ENCODE measurements around the gene ZCCHC2.
A peak's percentile ranks its signal among the peaks of the same experiment; 100 is the strongest.

ZCCHC2 gene

DNA sequence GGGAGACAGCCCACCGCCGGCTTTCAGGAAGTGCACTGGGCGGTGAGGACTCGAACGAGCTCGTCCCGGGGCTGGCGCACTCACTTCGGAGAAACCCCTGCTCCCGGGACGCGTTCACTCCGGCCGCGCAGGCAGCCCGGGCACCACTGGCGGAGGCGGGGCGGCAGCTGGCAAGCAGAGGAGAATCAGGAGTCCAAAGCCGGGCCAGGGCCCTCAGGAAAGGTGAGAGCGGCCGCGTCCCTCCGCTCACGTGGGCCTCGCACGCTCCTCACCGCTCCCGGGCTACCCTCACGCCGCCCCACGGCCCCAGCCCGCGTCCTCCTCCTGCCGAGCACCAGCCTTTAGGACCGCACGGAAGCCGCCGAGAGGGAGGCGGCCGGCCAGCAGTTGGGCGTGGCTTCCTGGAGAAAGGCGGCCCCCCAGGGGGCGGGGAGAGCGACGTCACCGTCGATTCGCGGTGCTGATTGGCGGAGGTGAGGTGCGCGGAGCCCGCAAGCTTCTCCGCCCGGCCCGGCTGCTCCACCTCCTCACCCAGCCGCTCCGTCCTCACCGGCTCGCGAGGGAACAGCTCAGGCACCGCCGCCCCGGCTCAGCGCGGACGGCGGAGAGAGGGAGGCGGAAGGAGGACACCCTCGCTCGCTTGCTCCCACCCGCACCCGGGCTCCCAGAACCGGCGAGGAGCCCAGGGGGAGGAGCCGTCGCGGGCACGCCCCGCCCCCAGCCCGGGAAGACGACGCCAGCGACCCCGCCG, at the start of gene ZCCHC2:
Gene ZCCHC2 (plus strand): TSS at position 522 of the 751 bp plus-strand sequence. CDS start 400 bp downstream, outside the sequence.
- in situ Hi-C loops (cut with MboI; ENCODE audit: low sequenced_read_pairs), result no loop called here
- H3K4me1 ChIP-seq, result peaks cover 11% of the 10 kb centered on the region
- peaks cover 3% of the 10 kb centered on the region; the same call in 1 of the 2 replicates for H3K9me3 ChIP-seq
- peak within 1 kb of the TSS; percentile 90 for H3K4me3 ChIP-seq
- H3K36me3 ChIP-seq (replicated peaks), result no peaks in the 10 kb centered on the region; the same call in 1 of the 2 replicates
- no peaks in the 10 kb centered on the region for H3K27me3 ChIP-seq (ENCODE audit: low read depth)
- peak; percentile 96 to 97 for DNase-seq (ENCODE audit: low spot score in 2 of 2)

DNA sequence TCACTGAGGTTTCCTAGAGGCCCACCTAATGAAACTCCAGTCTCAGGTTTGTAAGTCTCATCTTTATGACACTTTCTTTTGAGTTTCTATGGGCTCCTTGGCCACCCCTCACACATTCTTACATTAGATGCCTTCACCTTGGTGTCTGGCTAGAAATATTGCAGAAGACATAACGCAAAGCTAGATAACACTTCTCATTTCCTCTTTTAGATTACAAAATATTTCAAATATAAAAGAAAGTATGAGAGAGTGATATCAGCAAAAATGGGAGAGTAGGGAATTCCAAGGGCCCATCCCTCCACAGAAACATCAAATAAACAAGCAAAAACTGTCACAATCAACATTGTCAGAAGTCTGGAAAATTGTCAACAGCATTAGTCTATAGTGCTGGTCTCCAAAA, 43.3 kb upstream of the ZCCHC2 start:
- Histone ChIP-seq H3K36me3 (replicated peaks) (no peaks in the 10 kb centered on the region), H3K9me3 (0 out of 2 replicates have a peak, but pooled peaks cover 3% of the 10 kb centered on the region), H3K4me3 (no peak overlapping the region), H3K4me1 (no peaks in the 10 kb centered on the region), H3K27me3 (ENCODE audit: low read depth) (no peaks in the 10 kb centered on the region)
- in situ Hi-C loops (cut with MboI; ENCODE audit: low sequenced_read_pairs), result no loop called here
- DNase-seq (ENCODE audit: low spot score in 2 of 2), result no peak

DNA sequence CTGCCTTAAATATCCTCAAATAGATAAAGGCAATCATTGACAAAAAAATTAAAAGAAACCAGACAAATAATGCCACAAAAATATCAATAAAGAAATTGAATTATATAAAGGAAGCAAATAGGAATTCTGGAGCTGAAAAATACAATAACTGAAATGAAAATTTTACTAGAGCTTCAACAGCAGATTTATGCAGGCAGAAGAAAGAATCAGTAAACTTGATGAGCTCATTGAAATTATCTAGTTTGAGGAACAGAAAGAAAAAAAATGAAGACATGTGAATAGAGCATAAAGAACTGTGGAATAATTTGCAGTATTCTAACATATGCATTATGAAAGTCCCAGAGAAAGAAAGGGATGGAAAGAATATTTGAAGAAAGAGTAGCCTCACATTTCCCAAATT, 41.9 kb upstream of the ZCCHC2 start:
- Histone ChIP-seq H3K4me3 (no peak overlapping the region), H3K36me3 (replicated peaks) (no peaks in the 10 kb centered on the region), H3K4me1 (no peaks in the 10 kb centered on the region), H3K9me3 (0 out of 2 replicates have a peak, but pooled peaks cover 3% of the 10 kb centered on the region), H3K27me3 (ENCODE audit: low read depth) (no peaks in the 10 kb centered on the region)
- in situ Hi-C loops (cut with MboI; ENCODE audit: low sequenced_read_pairs), result no loop called here
- no peak for DNase-seq (ENCODE audit: low spot score in 2 of 2)

DNA sequence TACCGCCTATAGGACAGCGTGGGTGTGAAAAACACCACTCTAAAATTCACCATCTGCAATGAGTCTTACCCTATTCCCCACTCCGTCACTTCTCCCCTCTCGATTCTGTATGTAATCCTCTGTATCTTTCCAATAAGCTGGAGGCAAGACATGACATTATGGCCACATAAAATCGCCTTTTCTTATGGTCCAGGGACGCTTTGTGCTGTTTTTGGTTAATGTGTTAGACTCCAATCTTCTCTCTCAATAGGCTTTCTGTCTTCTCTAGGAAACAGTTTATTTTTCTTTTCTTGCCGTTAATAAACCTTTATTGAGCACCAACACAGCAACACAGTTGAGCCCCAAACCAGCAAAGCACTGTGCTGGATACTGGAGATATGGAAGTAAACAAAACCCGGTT, 37.9 kb upstream of the ZCCHC2 start:
- H3K4me1 ChIP-seq, result no peaks in the 10 kb centered on the region
- in situ Hi-C loops (cut with MboI; ENCODE audit: low sequenced_read_pairs), result no loop called here
- no peaks in the 10 kb centered on the region for H3K36me3 ChIP-seq (replicated peaks)
- no peaks in the 10 kb centered on the region for H3K27me3 ChIP-seq (ENCODE audit: low read depth)
- 0 out of 2 replicates have a peak, but pooled peaks cover 3% of the 10 kb centered on the region for H3K9me3 ChIP-seq
- DNase-seq (ENCODE audit: low spot score in 2 of 2), result no peak
- no peak overlapping the region for H3K4me3 ChIP-seq

DNA sequence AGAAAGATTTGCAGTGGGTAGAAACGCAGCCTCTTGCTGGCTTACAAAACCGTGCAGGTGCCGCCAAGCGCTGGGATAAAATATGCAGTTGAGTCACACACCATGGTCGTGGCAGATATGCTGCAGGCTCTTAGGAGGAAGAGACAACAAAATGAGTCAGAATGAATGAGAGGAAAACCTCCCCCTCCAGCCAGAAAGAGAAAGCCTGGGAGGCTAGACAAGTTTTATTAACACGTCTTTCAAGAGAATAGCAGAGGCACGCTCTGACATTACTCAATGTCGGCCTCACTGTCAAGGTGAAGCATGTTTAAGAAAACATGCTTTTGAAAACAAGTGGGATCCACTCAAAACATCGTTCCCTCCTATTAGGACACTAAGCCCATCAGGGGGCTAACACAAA, 37.1 kb upstream of the ZCCHC2 start:
- no peaks in the 10 kb centered on the region for H3K4me1 ChIP-seq
- in situ Hi-C loops (cut with MboI; ENCODE audit: low sequenced_read_pairs), result no loop called here
- no peaks in the 10 kb centered on the region for H3K27me3 ChIP-seq (ENCODE audit: low read depth)
- H3K9me3 ChIP-seq, result 0 out of 2 replicates have a peak, but pooled peaks cover 2% of the 10 kb centered on the region
- no peaks in the 10 kb centered on the region for H3K36me3 ChIP-seq (replicated peaks)
- DNase-seq (ENCODE audit: low spot score in 2 of 2), result no peak
- H3K4me3 ChIP-seq, result no peak overlapping the region

DNA sequence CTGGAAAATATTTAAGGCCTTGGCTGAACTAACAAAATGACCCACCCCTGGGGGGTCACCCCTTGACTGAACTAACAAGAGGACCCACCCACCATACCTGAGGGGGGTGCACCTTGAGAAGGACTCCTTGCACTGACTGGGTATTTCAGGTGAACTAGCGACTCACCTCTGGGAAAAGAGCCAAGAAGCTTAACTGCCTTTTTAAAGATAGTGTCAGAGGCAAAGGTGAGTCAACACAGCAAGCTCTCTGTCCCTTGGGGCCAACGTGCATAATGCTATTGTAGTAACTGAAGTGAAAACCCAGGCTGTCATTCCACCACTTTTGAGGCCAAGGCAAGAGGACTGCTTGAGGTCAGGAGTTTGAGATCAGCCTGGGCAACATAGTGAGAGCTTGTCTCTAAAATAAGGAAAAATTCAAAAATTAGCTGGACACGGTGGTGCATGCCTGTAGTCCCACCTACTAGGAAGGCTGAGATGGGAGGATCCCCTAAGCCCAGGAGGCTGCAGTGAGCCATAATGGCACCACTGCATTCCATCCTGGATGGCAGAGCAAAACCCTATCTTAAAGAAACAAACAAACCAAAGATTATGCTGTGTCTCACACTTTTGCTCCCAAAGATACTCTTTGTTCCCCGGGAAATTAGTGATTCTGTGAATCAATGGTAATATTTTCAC, 36.4 kb upstream of the ZCCHC2 start:
- in situ Hi-C loops (cut with MboI; ENCODE audit: low sequenced_read_pairs), result no loop called here

DNA sequence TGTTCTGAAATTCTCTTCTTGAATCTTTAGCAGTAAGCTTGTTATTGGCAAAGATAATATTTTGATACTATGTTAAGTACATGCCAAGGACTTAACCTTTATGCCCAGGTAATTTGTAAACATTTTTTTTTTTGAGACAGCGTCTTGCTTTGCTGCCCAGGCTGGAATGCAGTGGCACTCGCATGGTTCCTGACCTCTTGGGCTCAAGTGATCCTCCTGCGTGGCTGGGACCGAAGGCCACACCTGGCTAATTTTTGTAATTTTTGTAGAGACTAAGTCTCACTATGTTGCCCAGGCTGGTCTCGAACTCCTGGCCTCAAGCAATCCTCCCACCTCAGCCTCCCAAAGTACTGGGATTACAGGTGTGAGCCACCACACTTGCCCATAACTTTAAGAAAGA, 35.7 kb upstream of the ZCCHC2 start:
- H3K4me1 ChIP-seq, result no peaks in the 10 kb centered on the region
- no peak for DNase-seq (ENCODE audit: low spot score in 2 of 2)
- no peaks in the 10 kb centered on the region for H3K9me3 ChIP-seq
- H3K36me3 ChIP-seq (replicated peaks), result no peaks in the 10 kb centered on the region
- H3K27me3 ChIP-seq (ENCODE audit: low read depth), result no peaks in the 10 kb centered on the region
- in situ Hi-C loops (cut with MboI; ENCODE audit: low sequenced_read_pairs), result no loop called here
- no peak overlapping the region for H3K4me3 ChIP-seq

More for the DNA sequence above, 36.4 kb upstream of the ZCCHC2 start:
- Histone ChIP-seq H3K9me3 (no peaks in the 10 kb centered on the region), H3K27me3 (ENCODE audit: low read depth) (no peaks in the 10 kb centered on the region), H3K36me3 (replicated peaks) (no peaks in the 10 kb centered on the region), H3K4me3 (no peak overlapping the region), H3K4me1 (no peaks in the 10 kb centered on the region)
- DNase-seq (ENCODE audit: low spot score in 2 of 2), result no peak

DNA sequence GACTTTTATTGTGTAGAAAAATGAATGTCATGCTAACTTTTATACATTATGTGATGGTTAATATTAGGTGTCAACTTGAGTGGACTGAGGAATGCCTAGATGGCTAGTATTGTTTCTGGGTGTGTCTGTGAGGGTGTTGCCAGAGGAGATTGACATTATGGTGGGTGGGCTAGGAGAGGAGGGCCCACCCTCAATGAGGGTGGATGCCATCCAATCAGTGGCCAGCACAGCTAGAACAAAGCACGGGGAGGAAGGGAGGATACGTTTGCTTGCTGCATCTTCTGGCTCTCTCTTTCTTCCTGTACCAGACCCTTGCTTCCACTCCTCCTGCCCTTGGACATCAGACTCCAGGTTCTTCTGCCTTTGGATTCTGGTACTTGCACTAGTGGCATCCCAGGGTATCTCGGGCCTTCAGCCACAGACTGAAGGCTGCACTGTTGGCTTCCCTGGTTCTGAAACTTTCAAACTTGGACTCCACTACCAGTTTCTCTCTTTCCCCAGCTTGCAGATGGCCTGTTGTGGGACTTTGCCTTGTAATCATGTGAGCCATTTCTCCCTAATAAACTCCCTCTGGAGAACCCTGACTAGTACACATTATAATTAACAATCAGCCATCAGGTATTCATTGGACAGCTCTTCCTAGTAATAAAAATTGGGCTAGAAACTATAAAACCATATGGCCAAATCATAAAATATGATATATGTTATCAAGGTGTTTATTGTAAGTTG, 31.7 kb upstream of the ZCCHC2 start:
- Histone ChIP-seq H3K4me1 (no peaks in the 10 kb centered on the region; the same call in 1 of the 2 replicates), H3K36me3 (replicated peaks) (no peaks in the 10 kb centered on the region), H3K4me3 (no peak overlapping the region), H3K27me3 (ENCODE audit: low read depth) (no peaks in the 10 kb centered on the region), H3K9me3 (no peaks in the 10 kb centered on the region)
- DNase-seq (ENCODE audit: low spot score in 2 of 2), result no peak
- in situ Hi-C loops (cut with MboI; ENCODE audit: low sequenced_read_pairs), result no loop called here

DNA sequence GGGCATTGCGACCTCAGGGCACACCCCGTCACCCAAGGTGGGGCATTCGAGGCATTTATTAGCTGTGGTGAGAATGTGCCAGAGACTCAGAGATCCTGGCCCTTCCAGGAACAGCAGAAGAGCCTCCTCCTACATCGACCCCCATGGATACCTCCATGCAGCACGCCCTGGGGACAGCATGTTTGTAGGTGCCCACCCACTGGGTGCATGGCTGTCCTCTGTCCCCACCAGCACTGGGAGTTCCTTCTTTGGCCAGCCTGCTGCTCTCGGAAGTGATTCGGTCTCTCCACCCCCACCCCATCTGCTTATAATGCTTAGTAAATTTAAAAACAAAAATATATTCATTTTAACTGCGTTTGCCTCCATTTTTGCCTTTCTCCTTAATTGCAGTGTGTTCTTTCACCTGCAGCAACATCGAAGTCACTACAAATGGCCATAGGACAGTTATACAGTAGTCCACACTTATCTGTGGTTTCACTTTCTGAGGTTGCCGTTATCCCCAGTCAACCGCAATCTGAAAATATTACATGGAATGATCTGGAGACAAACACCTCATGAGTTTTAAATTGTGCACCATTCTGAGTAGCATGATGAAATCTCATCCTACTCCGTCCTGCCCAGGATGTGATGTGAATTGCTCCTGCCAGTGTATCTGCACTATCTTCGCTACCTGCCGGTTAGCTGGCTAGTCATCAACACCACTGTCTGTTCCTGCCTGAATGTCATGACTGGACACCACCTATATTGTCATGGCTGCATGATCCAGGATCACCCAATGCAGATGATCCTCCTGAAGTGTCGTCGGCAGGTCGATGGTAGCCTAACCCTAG, 29.6 kb upstream of the ZCCHC2 start:
- peaks cover 3% of the 10 kb centered on the region; the same call in 1 of the 2 replicates for H3K27me3 ChIP-seq (ENCODE audit: low read depth)
- H3K9me3 ChIP-seq, result no peaks in the 10 kb centered on the region; the same call in 1 of the 2 replicates
- in situ Hi-C loops (cut with MboI; ENCODE audit: low sequenced_read_pairs), result no loop called here
- DNase-seq (ENCODE audit: low spot score in 2 of 2), result no peak
- no peak overlapping the region for H3K4me3 ChIP-seq
- H3K36me3 ChIP-seq (replicated peaks), result no peaks in the 10 kb centered on the region
- no peaks in the 10 kb centered on the region; the same call in 1 of the 2 replicates for H3K4me1 ChIP-seq

DNA sequence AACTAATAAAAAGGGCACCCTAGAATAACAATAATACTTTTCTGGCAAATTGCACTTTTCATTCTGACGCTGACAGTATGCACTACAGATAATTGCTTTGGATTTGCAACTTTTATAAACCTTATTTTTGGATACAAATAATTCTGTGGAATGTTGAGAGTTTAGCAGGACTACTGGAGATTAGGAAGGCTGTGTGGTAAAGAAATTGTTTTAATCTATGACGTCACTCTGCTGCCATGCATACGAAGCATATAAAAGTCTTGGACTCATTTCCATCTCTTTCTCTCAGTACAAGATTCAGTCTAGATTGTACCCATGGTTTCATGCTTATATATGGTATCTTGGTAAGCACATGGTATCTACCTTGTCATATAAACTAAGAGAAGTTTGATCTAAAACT, 28.1 kb upstream of the ZCCHC2 start:
- no peaks in the 10 kb centered on the region for H3K36me3 ChIP-seq (replicated peaks)
- DNase-seq (ENCODE audit: low spot score in 2 of 2), result no peak
- in situ Hi-C loops (cut with MboI; ENCODE audit: low sequenced_read_pairs), result no loop called here
- no peaks in the 10 kb centered on the region; the same call in 1 of the 2 replicates for H3K4me1 ChIP-seq
- no peak overlapping the region for H3K4me3 ChIP-seq
- peaks cover 3% of the 10 kb centered on the region; the same call in 1 of the 2 replicates for H3K27me3 ChIP-seq (ENCODE audit: low read depth)
- no peaks in the 10 kb centered on the region; the same call in 1 of the 2 replicates for H3K9me3 ChIP-seq

DNA sequence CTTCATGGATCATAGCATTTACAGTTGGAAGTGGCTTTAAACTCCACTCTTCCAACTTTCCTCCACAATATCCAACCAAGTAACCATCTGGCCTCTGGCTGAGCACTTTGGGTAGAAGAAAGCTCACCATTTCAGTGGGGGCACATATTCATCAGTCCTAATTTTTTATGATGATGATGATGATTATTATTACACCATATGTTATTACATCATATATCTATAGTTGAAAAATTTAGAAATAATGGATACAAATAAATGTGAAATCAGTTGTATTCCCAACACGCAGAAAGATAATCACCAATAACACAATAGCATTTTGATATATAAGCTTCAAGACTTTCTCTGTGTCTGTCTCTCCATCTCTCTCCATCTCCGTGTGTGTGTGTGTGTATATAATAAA, 26.6 kb upstream of the ZCCHC2 start:
- Histone ChIP-seq H3K36me3 (replicated peaks) (no peaks in the 10 kb centered on the region), H3K27me3 (ENCODE audit: low read depth) (peaks cover 3% of the 10 kb centered on the region; the same call in 1 of the 2 replicates), H3K4me3 (no peak overlapping the region), H3K4me1 (no peaks in the 10 kb centered on the region; the same call in 1 of the 2 replicates), H3K9me3 (no peaks in the 10 kb centered on the region; the same call in 1 of the 2 replicates)
- in situ Hi-C loops (cut with MboI; ENCODE audit: low sequenced_read_pairs), result no loop called here
- DNase-seq (ENCODE audit: low spot score in 2 of 2), result no peak

DNA sequence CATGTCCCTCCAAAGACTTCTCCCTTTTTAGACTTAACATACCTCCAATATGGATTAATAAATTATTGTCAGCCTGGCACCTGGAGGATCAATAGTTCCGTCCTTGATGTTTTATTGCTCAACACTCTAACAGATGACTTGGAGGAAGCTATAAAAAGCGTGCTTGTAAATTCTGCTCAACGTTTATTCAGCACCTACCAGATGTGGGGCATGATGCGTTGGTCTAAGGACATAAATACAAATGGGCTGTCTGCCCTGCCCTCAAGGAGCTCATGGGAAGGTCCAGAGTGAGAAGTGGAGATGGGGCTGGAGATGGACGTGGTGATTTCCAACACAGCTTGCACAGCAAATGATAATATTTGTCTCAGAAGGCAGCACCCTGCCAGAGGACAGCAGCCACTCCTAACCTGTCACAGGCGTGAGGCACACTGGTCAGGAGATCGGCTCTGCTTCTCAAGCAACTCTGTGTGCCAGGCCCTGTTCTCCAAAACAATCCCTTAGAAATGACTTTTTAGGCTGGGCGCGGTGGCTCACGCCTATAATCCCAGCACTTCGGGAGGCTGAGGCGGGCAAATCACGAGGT, 25.5 kb upstream of the ZCCHC2 start:
- in situ Hi-C loops (cut with MboI; ENCODE audit: low sequenced_read_pairs), result no loop called here
- H3K4me3 ChIP-seq, result no peak overlapping the region
- H3K27me3 ChIP-seq (ENCODE audit: low read depth), result peaks cover 3% of the 10 kb centered on the region; the same call in 1 of the 2 replicates
- no peaks in the 10 kb centered on the region for H3K36me3 ChIP-seq (replicated peaks)
- H3K9me3 ChIP-seq, result no peaks in the 10 kb centered on the region; the same call in 1 of the 2 replicates
- no peak for DNase-seq (ENCODE audit: low spot score in 2 of 2)
- peaks cover 2% of the 10 kb centered on the region for H3K4me1 ChIP-seq
